GM06990 (cell line): Measurements from ENCODE around the gene PODNL1.
"Not testable (repeated sequence)": the region's sequence is repeated elsewhere in the genome, so short reads cannot be mapped to it uniquely, and the experiment has no call there.

ENCODE experiments used
- DNase-seq: peaks from one replicate; pipeline ENCODE4 v3.0.0-alpha.2; 2011; ENCODE audit not compliant: insufficient read length; ENCODE audit errors: extremely low read depth
- H3K27me3 ChIP-seq: replicated peaks from 2 replicates; pipeline ENCODE4 v1.6.0; 2011; ENCODE audit warnings: low read length; ENCODE audit not compliant: control insufficient read depth, insufficient read depth
- H3K36me3 ChIP-seq: 2 replicates; pipeline ENCODE4 v1.5.1; 2011; ENCODE audit warnings: low read length; ENCODE audit not compliant: control insufficient read depth, insufficient read depth
- H3K4me3 ChIP-seq: replicated peaks from 2 replicates; pipeline ENCODE4 v1.5.1; 2011; ENCODE audit warnings: low read depth, mild to moderate bottlenecking, control low read depth, low read length
- TF ChIP-seq, protein P1 (sequence below): IDR thresholded peaks from 2 replicates; pipeline ENCODE4 v1.5.1; 2011; ENCODE audit warnings: low read length, control low read depth, mild to moderate bottlenecking, inconsistent platforms; ENCODE audit not compliant: insufficient read depth, poor library complexity, severe bottlenecking

PODNL1 gene

DNA sequence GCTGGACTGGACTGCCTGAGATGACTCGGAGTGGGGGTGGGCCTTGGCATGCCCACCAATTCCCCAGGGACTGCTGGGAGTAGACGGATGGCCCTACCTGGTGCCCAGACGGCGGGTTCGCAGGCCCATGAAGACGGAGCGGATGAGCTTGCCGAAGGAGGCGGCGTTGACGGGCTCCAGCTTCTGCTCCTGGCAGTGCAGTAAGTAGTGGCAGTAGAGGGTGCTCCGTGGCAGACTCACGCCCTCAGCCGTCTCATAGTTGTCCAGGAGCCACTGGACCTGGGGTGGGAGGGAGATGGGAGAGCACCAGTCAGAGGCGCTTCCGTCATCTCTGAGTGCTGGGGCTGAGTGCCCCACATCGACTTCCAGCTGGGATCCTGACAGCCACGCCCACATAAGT, 31.7 kb upstream of the PODNL1 start:
- Histone ChIP-seq H3K36me3 (peaks cover 2% of the 10 kb centered on the region; the same call in 1 of the 2 replicates), H3K4me3 (no peak overlapping the region), H3K27me3 (no peaks in the 10 kb centered on the region)
- DNase-seq, result no peak
- TF ChIP-seq, protein P1, sequence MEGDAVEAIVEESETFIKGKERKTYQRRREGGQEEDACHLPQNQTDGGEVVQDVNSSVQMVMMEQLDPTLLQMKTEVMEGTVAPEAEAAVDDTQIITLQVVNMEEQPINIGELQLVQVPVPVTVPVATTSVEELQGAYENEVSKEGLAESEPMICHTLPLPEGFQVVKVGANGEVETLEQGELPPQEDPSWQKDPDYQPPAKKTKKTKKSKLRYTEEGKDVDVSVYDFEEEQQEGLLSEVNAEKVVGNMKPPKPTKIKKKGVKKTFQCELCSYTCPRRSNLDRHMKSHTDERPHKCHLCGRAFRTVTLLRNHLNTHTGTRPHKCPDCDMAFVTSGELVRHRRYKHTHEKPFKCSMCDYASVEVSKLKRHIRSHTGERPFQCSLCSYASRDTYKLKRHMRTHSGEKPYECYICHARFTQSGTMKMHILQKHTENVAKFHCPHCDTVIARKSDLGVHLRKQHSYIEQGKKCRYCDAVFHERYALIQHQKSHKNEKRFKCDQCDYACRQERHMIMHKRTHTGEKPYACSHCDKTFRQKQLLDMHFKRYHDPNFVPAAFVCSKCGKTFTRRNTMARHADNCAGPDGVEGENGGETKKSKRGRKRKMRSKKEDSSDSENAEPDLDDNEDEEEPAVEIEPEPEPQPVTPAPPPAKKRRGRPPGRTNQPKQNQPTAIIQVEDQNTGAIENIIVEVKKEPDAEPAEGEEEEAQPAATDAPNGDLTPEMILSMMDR, result no peak

DNA sequence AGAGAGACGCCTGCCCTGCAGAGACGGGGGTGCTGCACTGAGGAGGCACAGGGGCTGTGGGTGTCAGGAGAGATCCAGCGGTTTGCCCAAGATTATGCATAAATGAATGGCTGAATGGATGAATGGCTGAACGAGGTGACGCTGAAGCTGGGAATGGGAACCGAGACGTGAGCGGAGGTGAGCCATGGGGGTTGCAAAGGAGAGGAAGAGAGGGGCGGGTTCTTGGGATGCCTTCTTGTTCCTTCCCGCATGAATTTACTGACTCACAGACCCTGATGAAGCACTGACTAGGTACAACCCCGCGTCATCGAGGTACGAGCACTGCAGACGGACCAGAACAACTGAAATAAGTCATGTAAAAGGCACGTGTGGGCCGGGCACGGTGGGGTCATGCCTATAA, 30.8 kb upstream of the PODNL1 start:
- Histone ChIP-seq H3K27me3 (no peaks in the 10 kb centered on the region), H3K36me3 (peaks cover 2% of the 10 kb centered on the region; the same call in 1 of the 2 replicates), H3K4me3 (no peak overlapping the region)
- no peak for DNase-seq
- TF ChIP-seq, protein P1, result no peak

DNA sequence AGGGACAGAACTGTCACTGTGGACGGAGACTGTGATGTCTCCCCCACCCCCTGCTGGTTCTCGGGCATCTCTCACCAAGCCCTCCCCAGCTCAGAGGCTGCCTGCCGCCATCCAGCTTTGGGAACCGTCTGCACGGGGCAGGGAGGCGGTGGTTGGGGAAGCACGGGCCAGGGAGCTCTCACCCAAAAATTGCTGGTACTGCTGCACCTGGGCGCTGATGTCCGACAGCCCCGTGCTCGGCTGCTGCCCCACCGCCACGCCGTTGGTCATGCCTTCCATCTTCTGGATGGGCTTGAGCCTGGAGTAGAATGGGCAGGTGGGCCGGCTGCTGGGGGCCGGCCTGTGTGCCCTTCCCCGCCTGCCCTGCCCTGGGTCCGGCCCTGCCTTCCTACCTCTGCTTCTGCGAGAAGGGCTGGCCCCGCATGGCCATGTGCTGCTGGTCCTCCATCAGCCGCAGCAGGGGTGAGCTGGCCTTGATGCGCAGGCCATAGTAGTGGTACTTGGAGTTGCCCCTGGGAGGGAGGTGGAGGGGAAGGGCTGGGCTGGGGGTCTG, 30.2 kb upstream of the PODNL1 start:
- H3K4me3 ChIP-seq, result no peak overlapping the region
- H3K27me3 ChIP-seq, result no peaks in the 10 kb centered on the region
- DNase-seq, result no peak
- TF ChIP-seq, protein P1, result no peak
- peaks cover 2% of the 10 kb centered on the region; the same call in 1 of the 2 replicates for H3K36me3 ChIP-seq

DNA sequence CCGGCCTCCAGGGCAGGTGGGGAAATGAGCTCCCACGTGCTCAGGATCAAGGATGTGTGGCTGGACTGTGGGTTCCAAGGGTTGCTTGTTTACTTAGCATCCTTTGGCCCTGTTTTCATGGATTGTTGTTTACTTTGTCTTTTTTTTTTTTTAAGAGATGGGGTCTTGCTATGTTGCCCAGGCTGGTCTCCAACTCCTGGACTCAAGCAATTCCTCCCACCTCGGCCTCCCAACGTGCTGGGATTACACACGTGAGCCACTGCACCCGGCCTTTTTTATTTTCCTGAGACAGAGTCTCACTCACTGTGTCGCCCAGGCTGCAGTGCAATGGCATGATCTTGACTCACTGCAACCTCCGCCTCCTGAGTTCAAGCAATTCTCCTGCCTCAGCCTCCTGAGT, 29.0 kb upstream of the PODNL1 start:
- not testable (repeated sequence) for H3K36me3 ChIP-seq, DNase-seq, H3K27me3 ChIP-seq, H3K4me3 ChIP-seq

DNA sequence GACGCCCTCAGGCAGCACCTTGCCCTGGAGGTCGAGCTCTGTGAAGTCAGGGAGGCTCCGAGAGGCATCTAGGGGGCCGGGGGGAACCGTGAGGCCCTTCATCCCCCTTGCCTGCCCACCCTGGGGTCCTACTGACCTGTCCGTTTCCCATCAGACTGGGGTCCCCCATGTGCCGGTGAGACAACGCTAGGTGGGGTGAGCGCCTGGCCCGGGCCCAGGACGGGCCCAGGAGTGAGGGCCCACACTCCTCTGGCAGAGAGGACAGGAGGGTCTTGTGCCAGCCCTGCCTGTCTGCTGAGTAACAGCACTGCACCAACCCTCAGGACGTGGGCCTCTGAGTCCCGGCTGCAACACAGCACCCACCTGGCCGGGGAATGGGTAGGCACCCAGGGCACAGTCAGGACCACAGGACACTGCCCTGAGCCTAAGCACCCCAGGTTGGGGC, 28.5 kb upstream of the PODNL1 start:
- Histone ChIP-seq H3K36me3 (peaks cover 2% of the 10 kb centered on the region), H3K27me3 (no peaks in the 10 kb centered on the region), H3K4me3 (no peak overlapping the region)
- TF ChIP-seq, protein P1, result no peak
- DNase-seq, result no peak

DNA sequence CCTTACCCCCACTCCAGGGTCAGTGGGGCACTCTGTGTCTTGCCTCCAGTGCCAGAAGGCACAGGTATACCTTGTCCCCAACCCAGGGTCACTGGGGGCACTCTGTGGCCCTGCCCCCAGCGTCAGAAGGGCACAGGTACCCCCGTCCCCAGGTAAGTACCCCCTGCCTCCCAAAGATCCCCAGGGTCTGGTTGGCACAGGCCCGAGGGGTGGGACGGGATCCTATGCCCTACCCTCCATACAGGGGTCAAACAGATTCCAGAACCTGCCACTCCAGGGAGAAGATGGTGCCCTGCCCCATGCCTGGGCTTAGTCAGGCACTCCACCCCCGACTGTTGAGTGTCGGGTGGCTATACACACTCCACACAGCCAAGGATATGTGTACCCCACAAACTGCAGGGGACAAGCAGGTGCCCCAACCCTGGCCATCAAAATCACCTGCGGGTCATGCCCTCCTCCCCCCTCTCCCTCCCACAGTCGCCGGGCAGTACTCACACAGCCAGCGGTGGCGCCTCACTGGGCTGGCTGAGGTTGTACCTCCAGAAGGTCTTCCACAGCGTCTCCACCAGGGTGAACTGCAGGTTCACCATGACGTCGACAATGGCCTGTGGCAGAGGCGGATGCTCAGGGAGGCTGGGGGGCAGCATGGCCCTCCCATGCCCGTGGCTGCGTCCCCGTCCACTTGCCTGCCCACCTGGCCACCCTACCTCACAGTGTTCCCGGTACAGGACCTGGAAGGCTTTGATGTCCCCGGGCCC, 27.9 kb upstream of the PODNL1 start:
- Histone ChIP-seq H3K27me3 (no peaks in the 10 kb centered on the region), H3K36me3 (peaks cover 2% of the 10 kb centered on the region)
- DNase-seq, result no peak

More for the DNA sequence above, 27.9 kb upstream of the PODNL1 start:
- H3K4me3 ChIP-seq, result no peak overlapping the region
- TF ChIP-seq, protein P1, result no peak
